ENCODE results near the gene WDR7.

DNA sequence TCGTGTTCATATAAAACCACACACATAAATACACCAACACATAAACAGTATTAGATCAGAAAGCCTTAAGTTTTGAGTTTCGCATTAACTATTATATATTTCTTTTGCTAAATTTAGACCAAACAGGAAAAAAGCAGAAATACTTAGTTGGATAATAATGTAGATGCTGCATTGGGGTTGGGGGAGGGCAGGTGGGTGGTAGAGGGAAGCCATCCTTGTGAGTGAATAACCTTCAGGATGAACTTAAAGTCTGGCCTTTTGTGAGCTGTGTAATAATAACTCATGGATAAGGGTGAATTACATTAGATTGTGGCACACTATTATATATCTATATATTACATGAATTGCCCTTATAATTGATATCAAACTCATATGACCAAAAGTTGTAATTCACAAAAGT is 174.7 kb downstream of the WDR7 start:
- TF ChIP-seq BHLHE40 (IDR thresholded peaks at IDR 0.05; ENCODE audit: low read depth, low read length) (no peak), CHD1 (IDR thresholded peaks at IDR 0.05; ENCODE audit: low read depth, low read length) (no peak), FOS (IDR thresholded peaks at IDR 0.05; ENCODE audit: low read depth, low read length) (no peak), POLR2A (IDR thresholded peaks at IDR 0.05; ENCODE audit: low read depth, low read length) (no peak), RFX5 (IDR thresholded peaks at IDR 0.05; ENCODE audit: low read depth, low read length) (no peak), RAD21 (IDR thresholded peaks at IDR 0.05; ENCODE audit: low read length) (no peak), SMC3 (IDR thresholded peaks at IDR 0.05; ENCODE audit: low read depth, low read length) (no peak)
- TF ChIP-seq, protein P1, sequence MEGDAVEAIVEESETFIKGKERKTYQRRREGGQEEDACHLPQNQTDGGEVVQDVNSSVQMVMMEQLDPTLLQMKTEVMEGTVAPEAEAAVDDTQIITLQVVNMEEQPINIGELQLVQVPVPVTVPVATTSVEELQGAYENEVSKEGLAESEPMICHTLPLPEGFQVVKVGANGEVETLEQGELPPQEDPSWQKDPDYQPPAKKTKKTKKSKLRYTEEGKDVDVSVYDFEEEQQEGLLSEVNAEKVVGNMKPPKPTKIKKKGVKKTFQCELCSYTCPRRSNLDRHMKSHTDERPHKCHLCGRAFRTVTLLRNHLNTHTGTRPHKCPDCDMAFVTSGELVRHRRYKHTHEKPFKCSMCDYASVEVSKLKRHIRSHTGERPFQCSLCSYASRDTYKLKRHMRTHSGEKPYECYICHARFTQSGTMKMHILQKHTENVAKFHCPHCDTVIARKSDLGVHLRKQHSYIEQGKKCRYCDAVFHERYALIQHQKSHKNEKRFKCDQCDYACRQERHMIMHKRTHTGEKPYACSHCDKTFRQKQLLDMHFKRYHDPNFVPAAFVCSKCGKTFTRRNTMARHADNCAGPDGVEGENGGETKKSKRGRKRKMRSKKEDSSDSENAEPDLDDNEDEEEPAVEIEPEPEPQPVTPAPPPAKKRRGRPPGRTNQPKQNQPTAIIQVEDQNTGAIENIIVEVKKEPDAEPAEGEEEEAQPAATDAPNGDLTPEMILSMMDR (conservative IDR thresholded peaks at IDR 0.05; ENCODE audit: low read depth, low read length) = no peak
